Activated effector memory CD4-positive, alpha-beta T cell treated with anti-CD3 and anti-CD28 coated beads, Interleukin-2, amount 50 U/mL, for 16 hours (primary cell): ENCODE measurements around the gene NUDT2.
"Not testable (repeated sequence)": the region's sequence is repeated elsewhere in the genome, so short reads cannot be mapped to it uniquely, and the experiment has no call there.

ENCODE experiments used
- DNase-seq: peaks from one replicate; pipeline ENCODE4 v3.0.0-alpha.2; 2020

Gene NUDT2

DNA sequence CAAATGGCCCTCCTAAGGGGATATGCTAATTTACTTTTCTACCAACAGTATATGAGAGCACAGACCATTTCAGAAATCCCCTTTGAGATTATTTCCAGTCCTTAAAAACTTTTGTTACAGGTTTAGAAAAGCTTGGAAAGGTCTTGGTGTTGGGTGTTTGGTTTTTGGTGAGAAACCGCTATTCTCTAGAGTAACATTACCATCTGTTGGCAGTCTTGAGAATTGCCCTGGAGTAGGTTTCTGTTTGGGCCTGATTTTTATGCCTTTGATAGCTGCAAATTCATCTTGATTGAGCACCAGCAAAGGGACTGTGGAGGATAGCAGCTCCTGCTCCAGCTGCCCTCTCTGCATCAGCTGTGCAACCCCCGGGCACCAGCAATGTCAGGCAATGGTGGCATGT is 8.0 kb downstream of the NUDT2 start:
- no peak for DNase-seq

DNA sequence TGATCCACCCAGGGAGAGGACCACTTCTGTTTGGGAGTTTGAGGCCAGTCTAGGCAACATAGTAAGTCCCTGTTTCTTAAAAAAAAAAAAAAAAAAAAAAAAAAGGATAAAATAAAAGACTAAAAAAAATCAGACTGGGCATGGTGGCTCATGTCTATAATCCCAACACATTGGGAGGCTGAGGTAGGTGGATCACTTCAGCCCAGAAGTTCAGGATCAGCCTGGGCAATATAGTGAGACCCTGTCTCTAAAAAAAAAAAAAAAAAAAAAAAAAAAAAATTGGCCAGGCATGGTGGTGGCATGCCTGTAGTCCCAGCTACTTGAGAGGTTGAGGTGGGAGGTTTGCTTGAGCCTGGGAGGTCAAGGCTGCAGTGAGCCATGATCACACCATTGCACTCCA is 8.7 kb downstream of the NUDT2 start:
- DNase-seq = not testable (repeated sequence)

DNA sequence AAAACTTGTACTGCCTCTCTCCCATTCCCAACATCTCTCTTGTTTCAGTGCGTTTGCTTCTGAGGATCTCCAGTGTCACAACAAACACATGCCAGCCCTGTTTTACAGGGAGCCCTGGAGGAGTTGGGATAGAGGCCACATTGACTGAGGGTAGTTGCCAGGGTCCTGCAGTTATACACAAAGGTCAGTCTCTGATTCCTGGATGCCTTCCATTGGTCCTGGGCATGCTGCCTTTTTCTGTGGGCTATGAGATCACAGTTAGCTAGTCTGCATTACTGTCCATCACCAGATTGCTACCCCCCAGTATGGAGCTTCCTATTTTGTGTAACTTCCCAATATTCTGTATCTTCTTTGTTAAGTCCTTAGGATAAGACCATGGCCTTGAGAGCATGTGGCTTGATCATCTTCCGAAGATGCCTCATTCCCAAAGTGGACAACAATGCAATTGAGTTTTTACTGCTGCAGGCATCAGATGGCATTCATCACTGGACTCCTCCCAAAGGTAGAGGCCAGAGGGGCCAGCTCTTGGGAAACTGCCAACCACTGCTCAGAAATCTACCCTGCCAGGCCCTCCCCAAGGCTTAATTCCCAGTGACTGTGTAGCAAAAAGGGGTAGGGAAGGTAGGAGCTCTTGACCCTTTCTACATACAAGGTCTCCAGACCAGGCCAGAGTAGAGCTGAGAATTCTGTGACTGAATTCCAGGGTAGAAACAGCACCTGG is 9.5 kb downstream of the NUDT2 start:
- no peak for DNase-seq

DNA sequence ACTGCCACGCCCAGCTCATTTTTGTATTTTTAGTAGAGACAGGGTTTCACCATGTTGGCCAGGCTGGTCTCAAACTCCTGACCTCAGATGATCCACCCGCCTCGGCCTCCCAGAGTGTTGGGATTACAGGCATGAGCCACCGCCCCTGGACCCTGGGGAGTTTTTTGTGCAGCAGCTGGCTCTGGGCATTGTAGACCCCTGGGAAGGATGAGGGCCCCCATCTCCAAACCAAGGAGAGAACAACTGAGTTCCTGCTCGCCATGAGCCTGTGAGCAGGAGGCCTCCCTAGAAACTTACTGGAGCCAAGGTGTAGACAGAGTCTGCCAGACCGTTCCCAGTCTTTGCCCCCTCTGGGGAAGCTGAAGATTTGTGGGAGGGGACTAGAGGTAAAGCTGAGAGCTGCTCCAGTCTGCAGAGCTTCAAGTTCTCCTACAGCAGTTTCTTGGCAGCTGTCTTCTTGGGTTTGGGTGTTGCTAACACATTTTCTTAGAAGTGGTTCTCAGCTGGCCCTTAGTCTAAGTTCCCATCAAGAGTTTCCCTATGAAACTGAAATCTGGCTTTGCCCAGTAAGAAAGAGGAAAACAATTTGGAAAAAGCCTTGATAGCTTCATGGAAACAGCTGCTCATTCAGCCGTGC is 12.4 kb downstream of the NUDT2 start:
- DNase-seq = no peak

DNA sequence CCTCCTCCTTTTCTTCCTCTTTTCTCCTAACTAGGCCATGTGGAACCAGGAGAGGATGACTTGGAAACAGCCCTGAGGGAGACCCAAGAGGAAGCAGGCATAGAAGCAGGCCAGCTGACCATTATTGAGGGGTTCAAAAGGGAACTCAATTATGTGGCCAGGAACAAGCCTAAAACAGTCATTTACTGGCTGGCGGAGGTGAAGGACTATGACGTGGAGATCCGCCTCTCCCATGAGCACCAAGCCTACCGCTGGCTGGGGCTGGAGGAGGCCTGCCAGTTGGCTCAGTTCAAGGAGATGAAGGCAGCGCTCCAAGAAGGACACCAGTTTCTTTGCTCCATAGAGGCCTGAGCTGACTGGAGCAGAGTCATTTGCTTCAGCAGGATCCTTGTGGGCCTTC is 13.7 kb downstream of the NUDT2 start:
- no peak for DNase-seq

DNA sequence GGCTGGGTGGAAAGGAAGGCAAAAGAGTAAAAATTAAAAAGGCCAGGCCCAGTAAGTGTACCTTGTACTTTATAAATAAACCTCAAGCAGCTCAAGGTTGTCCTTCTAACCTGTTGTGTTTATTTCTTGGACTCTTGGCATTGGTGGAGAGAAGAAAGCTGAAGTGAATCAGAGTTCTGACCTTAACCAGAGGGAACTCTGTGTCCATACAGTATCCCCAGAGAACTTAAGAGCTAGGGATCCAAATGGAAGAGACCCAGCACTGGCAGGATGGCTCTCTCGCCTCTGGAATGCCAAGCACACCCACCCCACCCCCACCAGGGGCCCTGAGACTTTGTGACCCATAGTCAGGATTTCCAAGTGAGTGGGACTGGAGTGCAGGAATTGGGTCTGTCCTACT is 14.2 kb downstream of the NUDT2 start:
- DNase-seq = no peak

DNA sequence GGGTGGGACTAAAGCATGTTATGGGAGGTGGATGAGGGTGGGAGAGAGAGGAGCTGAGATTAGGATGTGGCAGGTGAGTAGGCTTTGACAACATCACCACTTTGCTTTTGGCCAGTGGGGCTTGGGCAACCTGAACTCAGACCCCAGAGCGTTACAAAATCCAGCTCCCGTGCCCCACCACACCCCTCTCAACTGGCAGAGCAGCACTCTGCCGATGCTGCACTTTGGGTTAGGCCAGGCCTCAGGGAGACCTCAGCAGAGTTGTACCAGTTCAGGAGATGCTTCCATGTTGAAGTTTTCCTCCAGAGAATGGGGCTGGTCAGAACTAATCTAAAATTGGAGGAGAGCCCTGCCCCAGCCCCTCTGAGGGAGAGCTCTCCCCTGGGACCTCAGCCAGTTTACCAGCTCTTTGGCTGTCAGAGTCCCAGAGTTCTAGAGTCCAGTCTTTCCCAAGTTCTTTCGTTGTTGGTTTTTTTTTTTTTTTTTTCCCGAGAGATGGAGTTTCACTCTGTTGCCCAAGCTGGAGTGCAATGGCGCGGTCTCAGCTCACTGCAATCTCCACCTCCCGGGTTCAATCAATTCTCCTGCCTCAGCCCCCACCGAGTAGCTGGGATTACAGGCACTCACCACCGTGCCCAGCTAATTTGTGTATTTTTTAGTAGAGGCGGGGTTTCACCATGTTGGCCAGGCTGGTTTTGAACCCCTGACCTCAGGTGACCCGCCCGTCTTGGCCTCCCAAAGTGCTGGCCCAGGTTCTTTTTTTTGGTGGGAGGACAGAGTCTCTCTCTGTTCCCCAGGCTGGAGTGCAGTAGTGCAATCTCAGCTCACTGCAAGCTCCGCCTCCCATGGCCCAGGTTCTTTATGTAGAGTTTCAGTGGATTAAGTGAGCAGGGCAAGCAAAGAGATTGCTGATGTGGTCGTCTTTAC is 17.8 kb downstream of the NUDT2 start:
- no peak for DNase-seq

DNA sequence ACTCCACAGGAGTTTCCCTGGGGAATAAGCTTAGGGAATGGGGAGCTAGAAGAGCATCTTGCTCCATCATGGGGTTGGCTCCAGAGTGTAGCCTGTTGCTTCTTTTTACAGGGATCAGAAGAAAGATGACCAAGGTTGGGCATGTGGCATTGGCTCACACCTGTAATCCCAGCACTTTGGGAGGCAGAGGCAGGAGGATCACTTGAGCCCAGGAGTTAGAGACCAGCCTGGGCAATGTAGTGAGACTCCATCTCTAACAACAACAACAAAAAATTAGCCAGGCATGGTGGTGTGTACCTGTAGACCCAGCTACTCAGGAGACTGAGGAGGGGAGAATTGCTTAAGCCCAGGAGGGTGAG is 18.4 kb downstream of the NUDT2 start:
- no peak for DNase-seq

DNA sequence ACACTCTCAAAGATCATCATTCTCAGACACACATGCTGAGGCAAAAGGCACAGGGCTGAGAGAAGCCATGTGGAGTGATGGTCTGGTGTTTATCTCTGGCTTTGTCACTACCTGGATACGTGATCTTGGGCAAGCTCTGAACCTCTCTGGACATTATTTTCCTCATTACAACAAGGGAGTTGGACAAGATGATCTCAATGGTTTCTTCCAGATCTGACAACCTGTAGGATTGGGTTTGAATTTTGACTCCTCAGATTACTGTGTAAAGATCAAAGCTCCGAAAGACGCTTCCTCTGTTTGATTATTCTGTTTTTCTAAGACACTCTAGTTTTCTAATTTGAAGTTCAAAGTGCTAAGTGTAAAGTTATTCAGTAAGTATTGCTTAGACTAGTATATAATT is 20.0 kb downstream of the NUDT2 start:
- no peak for DNase-seq

DNA sequence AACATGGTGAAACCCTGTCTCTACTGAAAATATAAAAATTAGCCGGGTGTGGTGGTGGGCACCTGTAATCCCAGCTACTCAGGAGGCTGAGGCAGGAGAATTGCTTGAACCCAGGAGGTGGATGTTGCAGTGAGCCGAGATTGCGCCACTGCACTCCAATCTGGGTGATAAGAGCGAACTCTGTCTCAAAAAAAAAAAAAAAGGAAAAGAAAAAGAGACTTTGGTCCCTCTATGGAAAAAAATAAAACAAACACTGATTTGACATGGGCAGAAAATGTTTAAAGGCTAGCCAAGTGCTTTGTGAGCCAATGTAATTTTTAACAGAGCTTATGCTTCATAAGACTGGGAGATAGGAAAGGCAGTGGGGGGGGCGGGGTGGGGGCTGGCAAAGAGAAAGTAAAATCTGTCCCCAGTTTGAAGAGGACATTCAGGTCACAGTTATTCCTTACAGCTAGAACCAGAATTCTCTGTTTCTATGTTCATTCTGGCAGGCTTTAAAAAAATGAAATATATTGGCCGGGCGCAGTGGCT is 22.8 kb downstream of the NUDT2 start:
- not testable (repeated sequence) for DNase-seq

DNA sequence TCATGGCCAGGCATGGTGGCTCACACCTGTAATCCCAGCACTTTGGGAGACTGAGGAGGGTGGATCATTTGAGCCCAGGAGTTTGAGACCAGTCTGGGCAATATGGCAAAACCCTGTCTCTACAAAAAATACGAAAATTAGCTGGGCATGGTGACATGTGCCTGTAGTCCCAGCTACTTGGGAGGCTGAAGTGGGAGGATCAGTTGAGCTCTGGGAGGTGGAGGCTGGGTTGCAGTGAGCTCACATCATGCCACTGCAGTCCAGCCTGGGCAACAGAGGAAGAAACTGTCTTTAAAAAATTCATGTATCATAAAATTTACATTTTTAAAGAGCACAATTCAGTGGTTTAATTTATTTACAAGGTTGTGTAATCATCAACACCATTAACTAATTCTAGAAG is 23.6 kb downstream of the NUDT2 start:
- not testable (repeated sequence) for DNase-seq

DNA sequence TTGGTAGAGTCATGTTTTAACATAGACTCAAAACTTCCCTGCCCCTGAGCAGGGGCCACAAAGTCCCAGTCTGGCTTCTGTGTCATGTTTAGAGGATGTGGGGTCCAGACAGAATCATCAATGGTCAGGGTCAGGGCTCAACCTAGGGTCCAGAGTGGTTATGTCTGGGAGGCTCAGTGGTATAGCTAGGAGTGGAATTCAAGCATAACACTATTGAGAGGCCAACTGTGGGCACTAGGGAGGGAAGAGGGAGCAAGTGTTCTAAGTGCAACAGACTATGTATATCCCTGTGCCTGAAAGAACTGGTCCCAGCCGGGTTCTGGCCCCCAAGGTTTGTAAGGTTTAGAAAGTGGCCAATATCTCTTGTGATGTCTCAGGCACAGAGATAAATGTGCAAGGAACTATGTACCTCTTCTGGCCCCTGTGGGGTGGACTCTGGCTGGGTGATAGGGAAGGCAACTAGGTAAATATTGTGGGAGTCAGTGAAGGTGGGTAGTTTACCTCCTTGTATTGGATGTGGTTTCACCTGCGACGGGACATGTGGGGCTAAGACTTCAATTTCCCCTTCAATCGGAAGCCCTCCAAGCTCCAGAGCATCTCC is 33.3 kb downstream of the NUDT2 start:
- DNase-seq = peak; percentile 37

DNA sequence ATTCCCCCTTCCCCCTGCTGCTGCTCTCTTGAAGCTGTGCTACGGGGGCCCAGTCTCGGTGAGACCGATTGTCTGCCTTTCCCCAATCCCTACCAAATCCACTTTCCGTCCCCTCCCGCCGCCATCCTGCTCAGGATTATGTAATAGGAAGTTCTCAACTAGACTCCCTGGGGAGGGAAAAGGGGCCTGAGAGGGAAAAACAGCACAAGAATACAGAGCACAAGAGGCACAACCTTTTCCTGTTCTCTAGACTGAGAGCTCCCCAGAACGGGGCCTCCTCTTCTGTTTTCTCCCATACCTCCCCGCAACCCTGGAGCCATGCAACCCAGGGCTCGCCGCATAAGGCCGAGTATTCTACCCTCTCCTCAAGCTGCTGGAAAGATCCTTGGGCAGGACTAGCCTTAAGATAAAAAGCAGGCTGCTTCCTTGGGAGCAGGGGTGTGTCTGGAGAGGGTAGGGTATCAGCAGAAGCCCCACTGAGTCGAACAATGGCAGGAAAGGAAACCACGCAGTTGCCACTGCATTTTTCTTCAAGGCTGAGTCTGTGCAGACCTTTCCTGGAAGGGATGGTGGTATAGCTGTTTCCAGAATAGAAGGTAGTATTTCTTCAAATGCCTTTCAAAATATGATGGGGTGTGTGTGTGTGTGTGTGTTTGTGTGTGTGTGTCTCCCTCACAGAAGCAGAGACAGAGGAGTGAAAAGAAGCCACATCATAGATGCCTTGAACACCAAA is 34.4 kb downstream of the NUDT2 start:
- DNase-seq = peak; percentile 28

DNA sequence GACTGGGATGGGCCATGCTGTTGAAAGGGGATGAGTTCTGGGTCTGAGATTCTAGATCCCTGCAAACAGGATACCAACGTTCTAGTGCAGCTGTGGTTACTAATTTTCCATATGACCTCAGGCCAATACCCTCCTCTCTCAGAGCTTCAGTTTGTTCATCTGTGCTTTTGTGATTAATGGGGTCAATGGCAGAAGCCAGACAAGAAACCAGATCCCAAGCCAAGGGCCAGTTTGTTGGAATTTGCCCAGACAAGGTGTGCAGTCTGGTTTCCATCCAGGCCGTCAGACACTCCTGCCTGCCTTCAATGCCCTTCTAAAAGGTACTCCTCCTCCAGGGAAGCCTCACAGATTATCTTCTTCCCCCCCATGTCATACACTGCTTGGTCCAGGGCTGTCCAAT is 35.9 kb downstream of the NUDT2 start:
- no peak for DNase-seq

DNA sequence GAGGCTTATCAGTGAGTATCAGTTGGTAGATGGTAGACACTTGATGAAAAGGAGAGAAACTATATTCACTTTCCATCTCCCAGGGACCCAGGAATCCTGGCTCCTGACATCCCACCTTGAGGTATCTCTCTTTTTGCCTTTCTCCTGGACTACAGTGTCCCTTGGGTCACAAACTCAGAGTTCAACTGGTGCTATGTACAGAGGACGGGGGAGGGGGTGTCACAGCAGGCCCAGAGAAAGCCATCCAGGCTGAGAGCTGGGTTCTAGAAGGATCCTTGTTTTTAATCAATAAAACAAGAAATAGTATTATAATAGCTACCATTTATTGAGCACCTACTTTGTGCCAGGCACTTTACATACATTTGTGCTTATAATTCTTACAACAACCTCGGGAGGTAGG is 37.0 kb downstream of the NUDT2 start:
- peak; percentile 34 for DNase-seq

DNA sequence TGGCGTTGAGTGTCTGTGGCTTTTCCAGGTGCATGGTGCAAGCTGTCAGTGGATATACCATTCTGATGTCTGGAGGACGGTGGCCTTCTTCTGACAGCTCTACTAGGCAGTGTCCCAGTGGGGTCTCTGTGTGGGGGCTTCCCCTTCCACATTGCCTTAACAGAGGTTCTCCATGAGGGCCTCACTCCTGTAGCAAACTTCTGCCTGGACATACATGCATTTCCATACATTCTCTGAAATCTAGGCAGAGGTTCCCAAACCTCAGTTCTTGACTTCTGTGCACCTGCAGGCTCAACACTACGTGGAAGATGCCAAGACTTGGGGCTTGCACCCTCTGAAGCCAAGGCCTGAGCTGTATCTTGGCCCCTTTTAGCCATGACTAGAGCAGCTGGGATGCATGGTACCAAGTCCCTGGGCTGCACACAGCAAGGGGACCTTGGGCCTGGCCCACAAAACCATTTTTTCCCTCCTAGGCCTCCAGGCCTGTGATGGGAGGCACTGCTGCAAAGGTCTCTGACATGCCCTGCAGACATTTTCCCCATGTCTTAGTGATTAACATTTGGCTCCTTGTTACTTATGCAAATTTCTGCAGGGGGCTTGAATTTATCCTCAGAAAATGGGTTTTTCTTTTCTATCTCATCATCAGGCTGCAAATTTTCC is 38.5 kb downstream of the NUDT2 start:
- DNase-seq = not testable (repeated sequence)

DNA sequence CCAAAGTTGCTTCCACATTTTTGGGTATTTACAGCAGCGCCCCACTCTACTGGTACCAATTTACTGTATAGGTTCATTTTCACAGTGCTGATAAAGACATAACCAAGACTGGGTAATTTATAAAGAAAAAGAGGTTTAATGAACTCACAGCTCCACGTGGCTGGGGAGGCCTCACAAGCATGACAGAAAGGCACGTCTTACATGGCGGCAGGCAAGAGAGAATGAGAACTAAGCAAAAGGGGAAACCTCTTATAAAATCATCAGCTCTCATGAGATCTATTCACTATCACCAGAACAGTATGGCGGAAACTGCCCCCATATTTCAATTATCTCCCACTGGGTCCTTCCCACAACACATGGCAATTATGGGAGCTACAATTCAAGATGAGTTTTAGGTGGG is 39.4 kb downstream of the NUDT2 start:
- DNase-seq = not testable (repeated sequence)

DNA sequence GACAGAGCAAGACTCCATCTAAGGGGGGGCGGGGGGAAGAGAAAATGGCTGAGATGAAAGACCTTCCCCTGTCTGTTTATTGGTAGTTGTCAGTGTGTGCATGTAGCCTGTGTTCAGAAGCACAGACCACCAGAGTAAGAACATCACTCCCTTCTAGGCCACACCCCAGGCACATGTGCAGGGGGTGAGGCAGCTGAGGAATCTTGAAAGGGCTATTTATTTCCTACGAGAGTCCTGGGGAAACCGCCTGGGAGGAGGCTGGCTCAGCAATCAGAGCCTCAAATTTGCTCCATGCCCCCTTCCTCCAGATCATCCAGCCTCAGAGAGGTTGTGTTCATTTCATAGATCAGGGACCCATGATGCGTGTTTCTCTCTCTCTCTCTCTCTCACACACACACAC is 40.3 kb downstream of the NUDT2 start:
- no peak for DNase-seq

DNA sequence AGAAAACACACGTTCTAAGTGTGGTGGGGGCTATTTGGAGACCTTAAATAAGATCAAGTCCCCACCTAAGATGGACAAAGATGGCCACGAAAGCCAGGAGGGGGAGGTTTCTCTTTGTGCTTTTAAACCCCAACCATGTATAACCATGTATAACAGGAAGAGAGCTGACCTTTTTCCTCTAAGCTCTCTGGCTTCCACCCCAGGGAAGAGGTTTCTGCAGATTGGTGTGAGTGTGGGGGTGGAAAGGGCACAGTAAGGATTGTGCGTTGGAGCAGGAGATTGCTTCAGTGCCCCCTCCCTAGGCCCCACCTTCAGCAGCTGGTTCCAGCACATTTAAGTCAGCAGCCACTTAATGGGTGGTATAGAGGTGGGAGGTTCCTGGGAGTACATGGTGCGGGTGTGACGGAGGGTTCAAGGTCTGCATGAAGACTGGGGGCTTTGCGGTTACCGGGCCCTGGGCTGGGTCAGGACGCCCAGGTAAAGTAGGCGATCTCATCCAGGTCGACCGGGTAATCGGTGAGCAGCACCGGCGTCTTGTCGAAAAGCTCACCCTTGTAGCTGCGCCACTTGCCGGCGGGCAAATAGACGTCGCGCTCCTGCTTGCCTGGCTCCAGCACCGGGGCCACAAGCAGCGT is 41.1 kb downstream of the NUDT2 start:
- no peak for DNase-seq

DNA sequence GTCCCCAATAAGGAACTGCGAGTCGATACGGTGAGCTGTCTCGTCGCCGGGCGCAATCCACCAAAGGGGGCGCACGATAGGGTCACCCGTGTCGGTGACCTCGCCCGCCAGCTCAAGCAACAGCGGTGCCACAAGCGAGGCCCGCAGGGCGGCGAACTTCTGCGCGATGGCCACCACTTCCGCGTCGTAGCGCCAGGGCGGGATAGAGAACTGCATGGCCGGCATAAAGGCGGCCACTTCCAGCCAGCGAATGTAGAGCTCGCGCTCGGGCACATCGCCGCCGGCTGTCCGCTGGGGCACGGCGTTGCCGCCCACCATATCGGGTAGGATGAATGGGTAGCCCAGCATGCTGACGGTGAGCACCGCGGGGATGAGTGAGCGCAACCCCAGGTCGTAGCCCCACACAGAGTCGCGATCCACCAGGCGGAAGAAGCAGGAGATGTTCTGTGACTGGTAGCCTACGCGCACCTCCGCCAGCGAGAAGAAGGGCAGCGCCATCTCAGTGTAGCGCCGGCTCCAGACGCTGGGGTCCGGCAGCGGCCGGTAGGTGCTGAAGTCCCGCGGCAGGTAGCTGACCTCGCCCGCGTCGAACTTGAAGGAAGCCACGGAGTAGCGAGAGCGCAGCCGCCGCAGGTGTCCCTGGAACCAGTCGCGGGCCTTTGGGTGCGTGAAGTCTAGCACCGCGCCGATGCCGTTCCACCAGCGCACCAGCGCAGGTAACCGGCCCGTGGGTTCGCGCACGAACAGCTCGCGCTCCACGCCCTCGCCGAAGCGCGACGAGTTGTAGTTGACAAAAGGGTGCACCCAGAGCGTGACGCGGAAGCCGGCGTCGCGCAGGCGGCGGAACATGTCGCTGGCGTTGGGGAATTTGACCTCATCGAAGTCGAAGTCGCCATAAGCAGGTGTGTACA is 41.9 kb downstream of the NUDT2 start:
- peak; percentile 71 for DNase-seq
